22Rv1 (cell line): ENCODE results near the gene MYORG.

Experiments used
- ZFX ChIP-seq: fragments of 450-650 bp; IDR thresholded peaks from 2 replicates; pipeline ENCODE4 v1.6.1; 2017; ENCODE audit warnings: antibody characterized with exemption, borderline replicate concordance
- TF ChIP-seq, protein P1 (sequence below): fragments of 450-650 bp; IDR thresholded peaks from 2 replicates; pipeline ENCODE4 v1.5.1; 2017; ENCODE audit warnings: mild to moderate bottlenecking

DNA sequence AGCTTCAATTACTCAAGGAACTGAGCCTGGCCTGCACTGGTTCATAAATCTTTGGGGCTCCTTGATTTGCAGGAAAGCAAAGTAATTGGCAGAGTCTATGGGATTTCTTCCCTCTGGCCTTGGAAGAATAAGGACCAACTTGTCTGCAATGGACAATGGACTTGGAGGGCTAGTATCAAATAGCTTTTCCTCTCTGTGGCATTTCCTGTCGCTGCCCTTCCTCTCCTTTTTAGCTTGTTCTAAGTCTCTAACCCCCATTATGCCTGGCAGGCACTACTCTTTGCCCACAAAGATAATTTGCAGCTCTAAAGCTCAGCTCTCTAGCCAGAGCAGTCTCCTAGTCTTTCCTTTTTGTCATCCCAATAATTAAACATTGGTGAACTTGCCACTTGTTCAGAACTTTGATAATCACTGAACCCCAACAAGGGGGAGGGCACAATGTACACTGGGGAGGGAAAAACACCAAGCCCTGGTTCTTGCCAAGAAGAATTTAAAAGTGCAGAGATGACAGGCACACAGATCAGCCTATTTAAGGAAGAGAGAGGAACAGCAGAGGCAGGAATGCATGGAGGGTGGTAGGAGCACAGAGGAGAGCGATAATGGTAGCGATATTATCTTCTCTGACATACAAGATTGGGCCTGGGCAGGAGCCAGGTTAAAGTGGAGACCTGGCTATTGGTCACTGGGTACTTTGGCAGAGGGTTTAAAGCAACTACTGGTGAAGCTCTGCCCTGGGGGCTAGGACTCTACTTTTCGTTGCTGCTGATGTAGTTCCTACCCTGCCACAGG lies 43.2 kb upstream of the MYORG start:
- TF ChIP-seq, protein P1, sequence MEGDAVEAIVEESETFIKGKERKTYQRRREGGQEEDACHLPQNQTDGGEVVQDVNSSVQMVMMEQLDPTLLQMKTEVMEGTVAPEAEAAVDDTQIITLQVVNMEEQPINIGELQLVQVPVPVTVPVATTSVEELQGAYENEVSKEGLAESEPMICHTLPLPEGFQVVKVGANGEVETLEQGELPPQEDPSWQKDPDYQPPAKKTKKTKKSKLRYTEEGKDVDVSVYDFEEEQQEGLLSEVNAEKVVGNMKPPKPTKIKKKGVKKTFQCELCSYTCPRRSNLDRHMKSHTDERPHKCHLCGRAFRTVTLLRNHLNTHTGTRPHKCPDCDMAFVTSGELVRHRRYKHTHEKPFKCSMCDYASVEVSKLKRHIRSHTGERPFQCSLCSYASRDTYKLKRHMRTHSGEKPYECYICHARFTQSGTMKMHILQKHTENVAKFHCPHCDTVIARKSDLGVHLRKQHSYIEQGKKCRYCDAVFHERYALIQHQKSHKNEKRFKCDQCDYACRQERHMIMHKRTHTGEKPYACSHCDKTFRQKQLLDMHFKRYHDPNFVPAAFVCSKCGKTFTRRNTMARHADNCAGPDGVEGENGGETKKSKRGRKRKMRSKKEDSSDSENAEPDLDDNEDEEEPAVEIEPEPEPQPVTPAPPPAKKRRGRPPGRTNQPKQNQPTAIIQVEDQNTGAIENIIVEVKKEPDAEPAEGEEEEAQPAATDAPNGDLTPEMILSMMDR = no peak
- TF ChIP-seq ZFX = no peak
